ENCODE data around the gene APOH. TPM values are rescaled to one million over a fixed set of nuclear protein-coding genes. Genes with fewer than 3 reads are reported as not detected.

APOH gene
- total and polyA plus RNA-seq, 5 donors from 2014 or later: not detected

DNA sequence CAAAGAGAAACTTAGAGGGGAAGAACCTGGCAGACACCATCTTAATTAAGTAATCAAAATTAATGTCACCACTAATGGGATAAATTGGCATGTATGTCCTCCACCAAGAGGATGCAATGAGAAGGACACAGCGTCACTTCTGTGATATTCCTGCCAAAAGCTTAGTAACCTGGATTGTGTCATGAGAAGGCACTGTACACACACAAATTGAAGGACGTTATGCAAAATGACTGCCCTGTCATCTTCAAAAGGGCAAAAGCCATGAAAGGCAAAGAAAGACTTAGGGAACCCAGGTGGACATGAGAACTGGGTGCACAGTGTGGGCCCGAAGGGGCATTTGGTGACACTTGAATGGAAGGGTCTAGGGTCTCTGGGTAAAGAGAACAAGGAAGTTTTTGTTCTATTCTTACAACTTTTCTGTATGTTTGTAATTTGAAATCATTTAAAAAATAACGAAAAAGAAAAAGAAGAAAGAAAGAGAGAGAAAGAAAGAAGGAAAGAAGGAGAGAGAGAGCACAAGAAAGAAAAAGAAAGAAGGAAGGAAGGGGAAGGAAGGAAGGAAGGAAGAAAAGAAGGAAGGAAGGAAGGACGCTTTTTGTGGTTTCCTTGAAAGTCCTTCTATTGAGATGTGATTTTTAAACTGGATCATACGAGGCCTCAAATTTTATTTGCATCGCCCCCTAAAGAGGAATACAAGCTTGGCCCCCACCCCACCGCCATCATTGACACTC is 4.0 kb upstream of the APOH start:
- peaks cover 21% of the 10 kb centered on the region for H3K27me3 Mint-ChIP-seq
- Histone ChIP-seq H3K27ac (ENCODE audit: insufficient read depth, low read length, poor library complexity, severe bottlenecking) (no peak overlapping the region), H3K36me3 (ENCODE audit: control insufficient read depth, insufficient read depth, low read length) (no peaks in the 10 kb centered on the region), H3K9me3 (ENCODE audit: control insufficient read depth in 2 of 2, low read length in 2 of 2) (no peaks in the 10 kb centered on the region), H3K4me3 (ENCODE audit: low read depth, low read length) (no peak overlapping the region), H3K27me3 (ENCODE audit: control insufficient read depth, insufficient read depth, low read length) (no peaks in the 10 kb centered on the region), H3K4me1 (ENCODE audit: control insufficient read depth, insufficient read depth, low read length, poor library complexity, severe bottlenecking) (no peaks in the 10 kb centered on the region)
- DNase-seq: no peak
- peak overlapping the region in 1 of 3 donors; percentile 15 for H3K27ac Mint-ChIP-seq
- no peak overlapping the region for H3K4me3 Mint-ChIP-seq
- no peak for ATAC-seq (ENCODE audit: low read depth in 2 of 2)
- H3K4me1 Mint-ChIP-seq: peaks cover 0 to 4% (median 0%) of the 10 kb centered on the region in 4 donors
- H3K36me3 Mint-ChIP-seq: no peaks in the 10 kb centered on the region
- H3K9me3 Mint-ChIP-seq: peaks cover 0 to 2% (median 0%) of the 10 kb centered on the region in 7 donors

DNA sequence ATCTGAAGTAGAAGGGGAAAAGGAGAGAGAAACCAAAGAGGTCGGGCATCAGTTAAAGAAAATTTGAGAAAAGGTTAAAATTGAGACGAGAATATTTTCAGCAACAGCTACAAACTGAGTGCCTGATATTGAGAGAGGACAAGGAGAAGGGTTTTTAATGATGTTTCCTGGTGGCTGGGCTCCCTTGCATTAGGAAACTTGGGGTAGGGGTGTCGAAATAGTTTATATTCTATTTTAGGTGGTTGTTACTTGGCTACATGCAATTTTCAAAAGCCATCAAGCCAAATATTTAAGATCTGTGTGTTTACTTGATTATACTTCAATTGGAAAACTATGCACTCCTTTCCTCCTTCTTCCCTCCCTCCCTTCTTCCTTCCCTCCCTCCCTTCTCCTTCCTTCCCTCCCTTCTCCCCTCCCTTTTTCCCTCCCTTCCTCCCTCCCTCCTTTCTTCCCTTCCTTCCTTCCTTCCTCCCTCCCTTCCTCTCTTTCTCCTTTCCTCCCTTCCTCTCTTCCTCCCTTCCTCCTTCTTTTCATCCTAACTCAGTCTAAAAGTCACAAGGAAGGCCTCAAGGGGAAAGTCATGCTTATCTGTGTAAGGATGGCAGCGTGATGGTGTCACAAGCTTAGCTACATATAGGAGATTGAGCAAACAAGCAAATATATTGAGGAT is 1.8 kb upstream of the APOH start:
- H3K9me3 Mint-ChIP-seq: peaks cover 0 to 2% (median 0%) of the 10 kb centered on the region in 7 donors
- DNase-seq (no peak), ATAC-seq (ENCODE audit: low read depth in 2 of 2) (no peak)
- H3K4me1 Mint-ChIP-seq: peaks cover 0 to 4% (median 0%) of the 10 kb centered on the region in 4 donors
- Histone ChIP-seq H3K27me3 (ENCODE audit: control insufficient read depth, insufficient read depth, low read length) (peaks cover 4% of the 10 kb centered on the region), H3K9me3 (ENCODE audit: control insufficient read depth in 2 of 2, low read length in 2 of 2) (no peaks in the 10 kb centered on the region), H3K36me3 (ENCODE audit: control insufficient read depth, insufficient read depth, low read length) (no peaks in the 10 kb centered on the region), H3K4me3 (ENCODE audit: low read depth, low read length) (no peak overlapping the region), H3K4me1 (ENCODE audit: control insufficient read depth, insufficient read depth, low read length, poor library complexity, severe bottlenecking) (no peaks in the 10 kb centered on the region), H3K27ac (ENCODE audit: insufficient read depth, low read length, poor library complexity, severe bottlenecking) (no peak overlapping the region)
- H3K27ac Mint-ChIP-seq: no peak overlapping the region
- H3K36me3 Mint-ChIP-seq: no peaks in the 10 kb centered on the region
- H3K4me3 Mint-ChIP-seq: no peak overlapping the region
- H3K27me3 Mint-ChIP-seq: peaks cover 21% of the 10 kb centered on the region

DNA sequence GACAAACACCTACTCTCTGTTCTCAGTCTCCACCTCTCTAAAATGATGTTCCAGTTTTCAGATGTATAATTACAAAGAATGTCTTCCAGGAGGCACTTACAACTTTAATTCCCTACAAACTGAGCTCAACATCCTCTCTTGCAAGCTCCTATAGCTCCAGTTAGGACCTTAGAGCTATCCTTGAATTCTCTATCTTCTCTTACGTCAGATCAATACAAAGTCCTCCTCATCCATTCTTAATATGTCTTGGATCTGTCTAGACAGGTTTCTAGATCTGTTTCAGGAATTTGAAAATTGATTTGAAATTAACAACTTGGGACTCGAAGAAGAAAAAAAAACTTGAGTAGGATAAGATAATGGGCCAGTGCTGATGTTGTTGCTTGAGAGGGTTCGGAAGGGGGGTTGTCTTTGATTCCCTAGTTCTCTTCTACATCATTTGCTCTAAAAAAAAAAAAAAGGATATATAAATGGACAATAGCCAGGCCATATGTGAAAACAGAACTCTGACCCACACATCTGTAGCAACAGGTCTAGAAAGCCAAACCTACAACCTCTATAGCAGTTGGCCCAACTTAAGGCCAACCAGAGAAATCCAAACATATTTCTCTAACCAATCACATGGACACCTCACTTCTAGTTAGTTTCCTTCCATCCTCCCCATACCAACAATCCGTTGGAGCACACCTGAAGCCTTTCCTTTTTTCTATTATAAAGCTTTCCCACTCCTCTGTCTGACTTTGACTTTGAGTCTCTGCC is 746 bp upstream of the APOH start:
- H3K36me3 Mint-ChIP-seq: peaks cover 3% of the 10 kb centered on the region
- H3K27ac Mint-ChIP-seq: no peak overlapping the region
- H3K27ac ChIP-seq (ENCODE audit: insufficient read depth, low read length, poor library complexity, severe bottlenecking): no peak overlapping the region
- ATAC-seq (ENCODE audit: low read depth in 2 of 2): no peak
- H3K4me1 Mint-ChIP-seq: peaks cover 0 to 4% (median 0%) of the 10 kb centered on the region in 4 donors
- peaks cover 4% of the 10 kb centered on the region for H3K27me3 ChIP-seq (ENCODE audit: control insufficient read depth, insufficient read depth, low read length)
- DNase-seq: no peak
- no peak overlapping the region for H3K4me3 Mint-ChIP-seq
- H3K36me3 ChIP-seq (ENCODE audit: control insufficient read depth, insufficient read depth, low read length): no peaks in the 10 kb centered on the region
- H3K27me3 Mint-ChIP-seq: peaks cover 25% of the 10 kb centered on the region
- H3K4me3 ChIP-seq (ENCODE audit: low read depth, low read length): no peak overlapping the region
- no peaks in the 10 kb centered on the region for H3K4me1 ChIP-seq (ENCODE audit: control insufficient read depth, insufficient read depth, low read length, poor library complexity, severe bottlenecking)
- peaks cover 0 to 4% (median 0%) of the 10 kb centered on the region in 7 donors for H3K9me3 Mint-ChIP-seq
- no peaks in the 10 kb centered on the region for H3K9me3 ChIP-seq (ENCODE audit: control insufficient read depth in 2 of 2, low read length in 2 of 2)

DNA sequence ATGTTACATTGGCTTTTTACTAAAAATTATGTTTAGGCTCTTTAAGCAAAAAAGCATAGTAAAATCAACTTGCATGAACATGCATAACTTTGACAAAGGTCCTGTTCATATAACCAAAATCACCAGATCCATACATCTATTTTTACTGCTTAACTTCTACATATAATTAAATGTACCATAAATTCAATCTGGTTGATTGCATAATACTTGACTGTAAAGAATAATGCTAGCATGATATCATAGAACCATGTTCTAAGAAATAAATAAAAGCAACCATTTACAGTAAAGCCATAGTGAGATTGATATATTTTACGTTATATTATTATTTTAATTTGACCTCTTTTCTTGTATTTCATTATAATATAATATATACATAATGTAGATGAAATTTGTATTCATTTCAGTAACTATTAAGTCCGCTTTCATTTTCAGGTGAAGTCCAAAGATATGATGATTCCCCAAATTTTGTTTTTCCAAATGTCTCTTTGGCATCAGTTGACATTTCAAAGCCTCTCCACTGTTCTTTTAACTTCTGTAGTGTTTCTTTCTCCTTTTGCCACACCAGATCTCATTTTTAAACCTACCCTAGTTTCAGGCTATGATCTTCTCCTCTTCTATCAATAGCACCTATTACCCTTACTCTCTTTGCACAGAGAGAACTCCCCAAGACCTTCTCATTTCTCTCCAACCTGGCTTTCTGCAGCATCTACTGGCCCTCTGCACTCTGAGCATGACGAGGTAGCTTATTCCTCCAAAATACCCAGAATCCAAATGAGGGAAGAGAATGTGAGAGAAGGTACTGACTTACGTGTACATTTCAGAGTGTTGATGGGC is 1.8 kb downstream of the APOH start:
- H3K27me3 Mint-ChIP-seq: peaks cover 26% of the 10 kb centered on the region
- no peaks in the 10 kb centered on the region for H3K4me1 Mint-ChIP-seq
- no peak overlapping the region for H3K4me3 Mint-ChIP-seq
- DNase-seq: no peak
- H3K27ac ChIP-seq (ENCODE audit: insufficient read depth, low read length, poor library complexity, severe bottlenecking): no peak overlapping the region
- H3K9me3 ChIP-seq (ENCODE audit: control insufficient read depth in 2 of 2, low read length in 2 of 2): no peaks in the 10 kb centered on the region
- peaks cover 5% of the 10 kb centered on the region for H3K27me3 ChIP-seq (ENCODE audit: control insufficient read depth, insufficient read depth, low read length)
- H3K36me3 ChIP-seq (ENCODE audit: control insufficient read depth, insufficient read depth, low read length): no peaks in the 10 kb centered on the region
- no peak for ATAC-seq (ENCODE audit: low read depth in 2 of 2)
- no peak overlapping the region for H3K4me3 ChIP-seq (ENCODE audit: low read depth, low read length)
- H3K36me3 Mint-ChIP-seq: peaks cover 3% of the 10 kb centered on the region
- H3K9me3 Mint-ChIP-seq: peaks cover 0 to 4% (median 0%) of the 10 kb centered on the region in 7 donors
- H3K27ac Mint-ChIP-seq: no peak overlapping the region
- H3K4me1 ChIP-seq (ENCODE audit: control insufficient read depth, insufficient read depth, low read length, poor library complexity, severe bottlenecking): no peaks in the 10 kb centered on the region

DNA sequence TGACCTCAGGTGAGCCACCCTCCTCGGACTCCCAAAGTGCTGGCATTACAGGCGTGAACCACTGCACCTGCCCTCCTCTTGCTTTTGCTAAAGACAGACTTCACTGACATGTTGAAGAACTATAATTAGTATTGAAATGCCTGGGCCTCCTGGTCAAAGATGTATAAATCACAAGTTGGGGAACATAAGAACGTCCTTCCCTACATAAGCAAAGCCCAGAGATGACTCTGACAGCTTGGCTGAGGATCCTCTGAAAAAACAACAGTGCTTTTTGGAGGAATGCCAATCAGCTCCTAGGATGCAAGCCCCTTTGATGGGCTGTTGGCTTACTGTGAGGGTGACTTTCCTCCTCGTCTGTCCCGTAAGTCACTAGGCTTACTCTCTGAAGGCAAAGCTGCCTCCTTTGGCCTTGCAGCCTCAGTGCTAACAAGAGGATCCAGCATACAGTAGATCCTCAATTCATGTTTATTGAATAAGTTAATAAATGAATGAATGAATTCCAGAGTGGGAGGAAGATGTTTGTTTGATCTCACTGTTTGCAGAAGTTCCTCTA is 6.3 kb downstream of the APOH start:
- Histone ChIP-seq H3K4me3 (ENCODE audit: low read depth, low read length) (no peak overlapping the region), H3K9me3 (ENCODE audit: control insufficient read depth in 2 of 2, low read length in 2 of 2) (no peaks in the 10 kb centered on the region), H3K27ac (ENCODE audit: insufficient read depth, low read length, poor library complexity, severe bottlenecking) (no peak overlapping the region), H3K36me3 (ENCODE audit: control insufficient read depth, insufficient read depth, low read length) (no peaks in the 10 kb centered on the region), H3K4me1 (ENCODE audit: control insufficient read depth, insufficient read depth, low read length, poor library complexity, severe bottlenecking) (no peaks in the 10 kb centered on the region), H3K27me3 (ENCODE audit: control insufficient read depth, insufficient read depth, low read length) (peaks cover 5% of the 10 kb centered on the region)
- no peak overlapping the region for H3K4me3 Mint-ChIP-seq
- DNase-seq (no peak), ATAC-seq (ENCODE audit: low read depth in 2 of 2) (no peak)
- H3K36me3 Mint-ChIP-seq: peaks cover 3% of the 10 kb centered on the region
- peaks cover 0 to 5% (median 0%) of the 10 kb centered on the region in 7 donors for H3K9me3 Mint-ChIP-seq
- H3K27me3 Mint-ChIP-seq: peaks cover 5% of the 10 kb centered on the region
- H3K27ac Mint-ChIP-seq: no peak overlapping the region
- no peaks in the 10 kb centered on the region for H3K4me1 Mint-ChIP-seq

DNA sequence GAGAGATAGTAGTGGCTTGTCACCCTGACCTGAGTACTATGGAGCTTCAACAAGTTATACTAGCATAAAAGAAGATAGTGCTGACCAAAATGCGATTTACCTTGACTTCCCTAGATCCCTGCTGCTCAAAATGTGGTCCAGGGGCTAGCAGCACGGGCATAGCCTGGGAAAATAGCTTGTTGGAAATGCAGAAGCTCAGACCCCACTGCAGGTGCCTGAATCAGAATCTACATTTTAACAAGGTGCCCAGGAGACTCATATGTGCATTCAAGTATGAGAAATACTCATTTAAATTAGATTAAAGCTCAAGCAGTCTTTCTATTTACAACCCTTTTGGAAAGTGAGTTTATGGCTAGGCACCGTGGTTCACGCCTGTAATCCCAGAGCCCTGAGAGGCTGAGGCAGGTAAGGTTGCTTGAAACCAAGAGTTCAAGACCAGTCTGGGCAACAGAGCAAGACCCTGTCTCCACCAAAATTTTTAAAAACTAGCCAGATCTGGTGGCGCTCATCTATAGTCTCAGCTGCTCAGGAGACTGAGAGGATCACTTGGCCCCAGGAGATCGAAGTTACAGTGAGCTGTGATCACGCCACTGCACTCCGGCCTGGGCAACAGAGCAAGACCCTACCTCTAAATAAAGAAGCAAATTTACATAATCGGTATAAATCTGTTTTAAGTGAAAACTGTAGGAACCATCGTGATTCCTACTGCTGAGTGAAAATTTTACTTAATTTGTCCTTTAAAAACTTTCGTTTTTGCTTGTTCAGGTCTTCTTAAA is 7.3 kb downstream of the APOH start:
- H3K27ac Mint-ChIP-seq: no peak overlapping the region
- no peak overlapping the region for H3K4me3 Mint-ChIP-seq
- Histone ChIP-seq H3K4me3 (ENCODE audit: low read depth, low read length) (no peak overlapping the region), H3K27me3 (ENCODE audit: control insufficient read depth, insufficient read depth, low read length) (peaks cover 2% of the 10 kb centered on the region), H3K36me3 (ENCODE audit: control insufficient read depth, insufficient read depth, low read length) (no peaks in the 10 kb centered on the region), H3K27ac (ENCODE audit: insufficient read depth, low read length, poor library complexity, severe bottlenecking) (no peak overlapping the region), H3K4me1 (ENCODE audit: control insufficient read depth, insufficient read depth, low read length, poor library complexity, severe bottlenecking) (no peaks in the 10 kb centered on the region), H3K9me3 (ENCODE audit: control insufficient read depth in 2 of 2, low read length in 2 of 2) (no peaks in the 10 kb centered on the region)
- peaks cover 12% of the 10 kb centered on the region for H3K27me3 Mint-ChIP-seq
- peaks cover 0 to 5% (median 0%) of the 10 kb centered on the region in 7 donors for H3K9me3 Mint-ChIP-seq
- ATAC-seq (ENCODE audit: low read depth in 2 of 2): no peak
- DNase-seq: no peak
- peaks cover 3% of the 10 kb centered on the region for H3K36me3 Mint-ChIP-seq
- no peaks in the 10 kb centered on the region for H3K4me1 Mint-ChIP-seq
